GM21825 (cell line): ENCODE results near the gene PEDS1.
A peak's percentile ranks its signal among the peaks of the same experiment; 100 is the strongest.
"Not testable (repeated sequence)": the region's sequence is repeated elsewhere in the genome, so short reads cannot be mapped to it uniquely, and the experiment has no call there.

Source experiments
- ATAC-seq: cut with Tn5 transposase; IDR thresholded peaks from one replicate; pipeline ENCODE4 v1.9.1; 2021; ENCODE audit warnings: mild to moderate bottlenecking, moderate library complexity; ENCODE audit not compliant: unreplicated experiment

The PEDS1 gene

GRCh38 chr20:50136822-50137599 lies 16.5 kb downstream of the PEDS1 start:
- no peak for ATAC-seq

GRCh38 chr20:50135157-50135556 lies 18.4 kb downstream of the PEDS1 start:
- ATAC-seq, result not testable (repeated sequence)

GRCh38 chr20:50133474-50134217 lies 19.9 kb downstream of the PEDS1 start:
- ATAC-seq, result no peak

- no peak for ATAC-seq
Measured at GRCh38 chr20:50133041-50133440, 20.5 kb downstream of the PEDS1 start.

- no peak for ATAC-seq
Measured at GRCh38 chr20:50130995-50131394, 22.5 kb downstream of the PEDS1 start.

GRCh38 chr20:50130356-50130723 lies 23.2 kb downstream of the PEDS1 start:
- no peak for ATAC-seq

GRCh38 chr20:50129662-50130355 lies 23.7 kb downstream of the PEDS1 start:
- no peak for ATAC-seq

GRCh38 chr20:50128520-50128905 lies 25.0 kb downstream of the PEDS1 start:
- ATAC-seq, result no peak

GRCh38 chr20:50127587-50128519 lies 25.7 kb downstream of the PEDS1 start:
- ATAC-seq, result no peak

GRCh38 chr20:50126662-50127061 lies 26.9 kb downstream of the PEDS1 start:
- ATAC-seq, result no peak

- ATAC-seq, result no peak
Measured at GRCh38 chr20:50125279-50125678, 28.2 kb downstream of the PEDS1 start.

- ATAC-seq, result no peak
Measured at GRCh38 chr20:50124496-50124895, 29.0 kb downstream of the PEDS1 start.

GRCh38 chr20:50123418-50123817 lies 30.1 kb downstream of the PEDS1 start:
- no peak for ATAC-seq

- ATAC-seq, result no peak
Measured at GRCh38 chr20:50122763-50123162, 30.8 kb downstream of the PEDS1 start.

GRCh38 chr20:50121858-50122271 lies 31.7 kb downstream of the PEDS1 start:
- ATAC-seq, result no peak

GRCh38 chr20:50120935-50121693 lies 32.4 kb downstream of the PEDS1 start:
- no peak for ATAC-seq

GRCh38 chr20:50118203-50118602 lies 35.3 kb downstream of the PEDS1 start:
- ATAC-seq, result no peak

GRCh38 chr20:50116368-50116999 lies 37.0 kb downstream of the PEDS1 start:
- ATAC-seq, result no peak

- peak; percentile 68 for ATAC-seq
Measured at GRCh38 chr20:50115591-50116367, 37.7 kb downstream of the PEDS1 start.
